ENCODE measurements around the gene AKAIN1.

AKAIN1 gene

GRCh38 chr18:5146093-5146492 lies 51.0 kb downstream of the AKAIN1 start:
- Histone ChIP-seq H3K9me3 (ENCODE audit: insufficient read depth, low read length) (no peaks in the 10 kb centered on the region), H3K79me2 (ENCODE audit: low read length) (no peaks in the 10 kb centered on the region), H2AFZ (ENCODE audit: low read depth, low read length) (no peak overlapping the region), H3K9ac (ENCODE audit: low read length) (no peak overlapping the region), H3K4me2 (ENCODE audit: low read length) (no peak overlapping the region), H4K20me1 (ENCODE audit: insufficient read depth, low read length) (no peaks in the 10 kb centered on the region), H3K27ac (ENCODE audit: low read length) (no peak overlapping the region), H3K27me3 (ENCODE audit: low read depth, low read length) (no peaks in the 10 kb centered on the region), H3K36me3 (replicated peaks; ENCODE audit: low read depth, low read length) (no peaks in the 10 kb centered on the region), H3K4me1 (ENCODE audit: low read length) (no peaks in the 10 kb centered on the region), H3K4me3 (ENCODE audit: low read length) (no peak overlapping the region)
- TF ChIP-seq, protein P1, sequence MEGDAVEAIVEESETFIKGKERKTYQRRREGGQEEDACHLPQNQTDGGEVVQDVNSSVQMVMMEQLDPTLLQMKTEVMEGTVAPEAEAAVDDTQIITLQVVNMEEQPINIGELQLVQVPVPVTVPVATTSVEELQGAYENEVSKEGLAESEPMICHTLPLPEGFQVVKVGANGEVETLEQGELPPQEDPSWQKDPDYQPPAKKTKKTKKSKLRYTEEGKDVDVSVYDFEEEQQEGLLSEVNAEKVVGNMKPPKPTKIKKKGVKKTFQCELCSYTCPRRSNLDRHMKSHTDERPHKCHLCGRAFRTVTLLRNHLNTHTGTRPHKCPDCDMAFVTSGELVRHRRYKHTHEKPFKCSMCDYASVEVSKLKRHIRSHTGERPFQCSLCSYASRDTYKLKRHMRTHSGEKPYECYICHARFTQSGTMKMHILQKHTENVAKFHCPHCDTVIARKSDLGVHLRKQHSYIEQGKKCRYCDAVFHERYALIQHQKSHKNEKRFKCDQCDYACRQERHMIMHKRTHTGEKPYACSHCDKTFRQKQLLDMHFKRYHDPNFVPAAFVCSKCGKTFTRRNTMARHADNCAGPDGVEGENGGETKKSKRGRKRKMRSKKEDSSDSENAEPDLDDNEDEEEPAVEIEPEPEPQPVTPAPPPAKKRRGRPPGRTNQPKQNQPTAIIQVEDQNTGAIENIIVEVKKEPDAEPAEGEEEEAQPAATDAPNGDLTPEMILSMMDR (IDR thresholded peaks at IDR 0.05; ENCODE audit: low read depth, low read length), result no peak
- TF ChIP-seq EZH2phosphoT487 (IDR thresholded peaks at IDR 0.05; ENCODE audit: low read depth), result no peak

GRCh38 chr18:5145168-5145825 lies 51.8 kb downstream of the AKAIN1 start:
- no peak overlapping the region for H3K9ac ChIP-seq (ENCODE audit: low read length)
- TF ChIP-seq, protein P1 (IDR thresholded peaks at IDR 0.05; ENCODE audit: low read depth, low read length), result no peak
- no peak for TF ChIP-seq EZH2phosphoT487 (IDR thresholded peaks at IDR 0.05; ENCODE audit: low read depth)
- H4K20me1 ChIP-seq (ENCODE audit: insufficient read depth, low read length), result no peaks in the 10 kb centered on the region
- no peaks in the 10 kb centered on the region for H3K36me3 ChIP-seq (replicated peaks; ENCODE audit: low read depth, low read length)
- H2AFZ ChIP-seq (ENCODE audit: low read depth, low read length), result no peak overlapping the region
- H3K9me3 ChIP-seq (ENCODE audit: insufficient read depth, low read length), result no peaks in the 10 kb centered on the region
- H3K4me2 ChIP-seq (ENCODE audit: low read length), result no peak overlapping the region
- H3K4me1 ChIP-seq (ENCODE audit: low read length), result no peaks in the 10 kb centered on the region
- no peak overlapping the region for H3K27ac ChIP-seq (ENCODE audit: low read length)
- no peaks in the 10 kb centered on the region for H3K27me3 ChIP-seq (ENCODE audit: low read depth, low read length)
- no peaks in the 10 kb centered on the region for H3K79me2 ChIP-seq (ENCODE audit: low read length)
- no peak overlapping the region for H3K4me3 ChIP-seq (ENCODE audit: low read length)

DNA sequence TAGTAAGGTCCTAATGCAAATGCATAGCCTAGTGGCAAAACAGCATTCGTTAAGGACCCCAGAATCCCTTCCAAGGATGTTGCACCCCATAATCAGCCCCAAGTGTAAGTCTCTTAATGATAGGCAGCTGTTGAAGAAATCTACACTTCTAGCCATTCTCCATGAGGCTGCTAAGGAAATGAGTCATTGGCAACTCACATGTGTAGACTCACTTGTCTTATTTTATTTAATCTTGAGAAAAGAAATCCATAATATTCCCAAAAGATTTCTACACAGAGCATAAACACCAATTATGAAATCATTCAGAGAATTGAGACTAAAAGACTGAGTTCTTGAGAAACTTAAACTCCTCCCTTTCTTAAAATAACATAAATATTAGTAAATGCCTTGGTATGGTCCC lies 52.4 kb downstream of the AKAIN1 start:
- H2AFZ ChIP-seq (ENCODE audit: low read depth, low read length), result no peak overlapping the region
- H3K27me3 ChIP-seq (ENCODE audit: low read depth, low read length), result no peaks in the 10 kb centered on the region
- no peak for TF ChIP-seq EZH2phosphoT487 (IDR thresholded peaks at IDR 0.05; ENCODE audit: low read depth)

DNA sequence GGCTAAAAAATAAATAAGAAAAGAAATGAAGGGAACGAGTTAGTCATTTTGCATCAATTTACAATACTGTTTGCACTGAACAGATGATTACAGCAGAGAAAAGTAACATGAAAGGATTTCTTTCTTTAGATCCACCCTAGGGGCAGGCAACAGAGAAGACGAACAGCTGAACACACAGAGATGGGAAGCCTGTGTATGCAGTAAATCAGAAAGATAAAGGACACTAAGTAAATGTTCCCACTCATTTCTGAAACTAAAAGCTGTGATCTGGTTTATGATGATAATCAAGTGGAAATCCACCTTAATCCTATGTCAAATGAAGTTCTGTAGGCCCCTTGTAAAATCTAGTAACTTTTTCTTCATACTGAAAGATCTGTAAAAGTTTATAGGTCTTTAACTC lies 54.2 kb downstream of the AKAIN1 start:
- Histone ChIP-seq H3K79me2 (ENCODE audit: low read length) (no peaks in the 10 kb centered on the region), H3K4me2 (ENCODE audit: low read length) (no peak overlapping the region), H3K4me3 (ENCODE audit: low read length) (no peak overlapping the region), H3K27ac (ENCODE audit: low read length) (no peak overlapping the region), H2AFZ (ENCODE audit: low read depth, low read length) (no peak overlapping the region), H3K9ac (ENCODE audit: low read length) (no peak overlapping the region), H4K20me1 (ENCODE audit: insufficient read depth, low read length) (no peaks in the 10 kb centered on the region), H3K9me3 (ENCODE audit: insufficient read depth, low read length) (no peaks in the 10 kb centered on the region), H3K36me3 (replicated peaks; ENCODE audit: low read depth, low read length) (no peaks in the 10 kb centered on the region), H3K4me1 (ENCODE audit: low read length) (no peaks in the 10 kb centered on the region), H3K27me3 (ENCODE audit: low read depth, low read length) (no peaks in the 10 kb centered on the region)
- TF ChIP-seq, protein P1 (IDR thresholded peaks at IDR 0.05; ENCODE audit: low read depth, low read length), result no peak
- TF ChIP-seq EZH2phosphoT487 (IDR thresholded peaks at IDR 0.05; ENCODE audit: low read depth), result no peak

More for the DNA sequence above, 52.4 kb downstream of the AKAIN1 start:
- no peaks in the 10 kb centered on the region for H3K9me3 ChIP-seq (ENCODE audit: insufficient read depth, low read length)
- no peaks in the 10 kb centered on the region for H4K20me1 ChIP-seq (ENCODE audit: insufficient read depth, low read length)
- no peak overlapping the region for H3K9ac ChIP-seq (ENCODE audit: low read length)
- H3K36me3 ChIP-seq (replicated peaks; ENCODE audit: low read depth, low read length), result no peaks in the 10 kb centered on the region
- H3K4me2 ChIP-seq (ENCODE audit: low read length), result no peak overlapping the region
- H3K27ac ChIP-seq (ENCODE audit: low read length), result no peak overlapping the region
- no peak overlapping the region for H3K4me3 ChIP-seq (ENCODE audit: low read length)
- no peaks in the 10 kb centered on the region for H3K79me2 ChIP-seq (ENCODE audit: low read length)
- H3K4me1 ChIP-seq (ENCODE audit: low read length), result no peaks in the 10 kb centered on the region

All from OCI-LY3 (cell line).